Ishikawa (cell line): Measurements from ENCODE around the gene NCOR2.

Experiments
- CEBPB ChIP-seq: IDR thresholded peaks from 2 replicates; pipeline ENCODE4 v1.6.1; 2012
- CREB1 ChIP-seq: IDR thresholded peaks from 2 replicates; pipeline ENCODE4 v1.6.1; 2012; ENCODE audit warnings: low read depth
- EGR1 ChIP-seq: IDR thresholded peaks from 2 replicates; pipeline ENCODE4 v1.6.1; 2012
- EP300 ChIP-seq: IDR thresholded peaks from 2 replicates; pipeline ENCODE4 v1.6.1; 2012; ENCODE audit warnings: borderline replicate concordance
- FOXM1 ChIP-seq: IDR thresholded peaks from 2 replicates; pipeline ENCODE4 v1.6.1; 2012; ENCODE audit warnings: low read depth, borderline replicate concordance
- NFIC ChIP-seq: IDR thresholded peaks from 2 replicates; pipeline ENCODE4 v1.6.1; 2012
- RAD21 ChIP-seq: IDR thresholded peaks from 2 replicates; pipeline ENCODE4 v1.6.1; 2012; ENCODE audit warnings: low read depth
- REST ChIP-seq: IDR thresholded peaks from 2 replicates; pipeline ENCODE4 v1.6.1; 2012; ENCODE audit warnings: low read depth, mild to moderate bottlenecking
- TAF1 ChIP-seq: IDR thresholded peaks from 2 replicates; pipeline ENCODE4 v1.6.1; 2012; ENCODE audit warnings: low read depth, mild to moderate bottlenecking
- TCF12 ChIP-seq: IDR thresholded peaks from 2 replicates; pipeline ENCODE4 v1.6.1; 2012; ENCODE audit warnings: low read depth
- TEAD4 ChIP-seq: IDR thresholded peaks from 2 replicates; pipeline ENCODE4 v1.6.1; 2012
- USF1 ChIP-seq: IDR thresholded peaks from 2 replicates; pipeline ENCODE4 v1.6.1; 2012
- YY1 ChIP-seq: IDR thresholded peaks from 2 replicates; pipeline ENCODE4 v1.6.1; 2012; ENCODE audit warnings: low read depth
- ZBTB7A ChIP-seq: IDR thresholded peaks from 2 replicates; pipeline ENCODE4 v1.6.1; 2012; ENCODE audit warnings: low read depth
- TF ChIP-seq, protein P1 (sequence below): IDR thresholded peaks from 2 replicates; pipeline ENCODE4 v1.6.1; 2012

NCOR2 gene

DNA sequence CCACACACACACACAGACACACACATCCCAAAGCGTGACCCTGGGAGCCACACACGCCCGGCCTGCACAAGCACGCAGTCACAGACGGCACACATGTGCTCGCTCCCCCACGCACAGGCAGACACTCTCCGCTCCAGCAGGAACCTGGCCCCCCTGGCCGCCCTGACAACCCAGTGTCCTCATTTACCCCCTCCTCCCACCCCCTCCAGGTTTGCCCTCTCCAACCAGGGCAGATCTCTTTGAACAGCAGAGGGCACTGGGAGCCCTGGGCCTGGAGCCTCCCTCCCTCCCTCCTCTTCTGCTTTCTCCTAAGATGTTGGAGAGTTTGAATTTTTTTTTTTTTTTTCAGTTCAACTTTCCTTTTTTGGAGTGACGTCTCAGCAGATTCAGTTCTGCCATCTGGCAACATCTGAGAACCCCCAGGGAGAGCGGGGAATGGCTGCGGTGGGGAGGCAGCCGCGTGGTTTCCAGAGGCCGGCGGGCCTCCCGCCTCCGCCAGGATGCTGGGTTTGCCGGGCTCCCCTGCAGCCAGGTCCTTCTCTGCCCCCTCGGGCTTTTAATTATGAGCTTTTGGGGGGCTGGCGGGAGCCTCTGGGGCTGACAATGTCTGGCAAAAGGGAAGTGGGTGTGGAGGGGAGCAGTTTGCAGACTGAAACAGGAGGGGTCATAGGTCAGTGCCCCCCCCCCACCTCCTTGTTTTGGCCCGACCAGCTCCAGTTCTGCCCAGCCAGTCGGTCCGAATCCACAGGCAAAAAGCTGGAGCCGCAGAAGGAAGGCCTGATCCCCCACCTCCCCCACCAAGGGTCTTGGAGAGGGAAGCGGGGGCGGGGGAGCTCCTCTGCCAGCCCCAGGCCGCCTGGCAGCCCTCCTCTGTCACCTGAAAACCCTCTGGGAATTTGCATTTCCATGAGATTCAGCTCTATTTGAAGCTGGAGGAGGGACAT, 1.3 kb upstream of the NCOR2 start:
- TF ChIP-seq TAF1 (no peak), TEAD4 (peak; percentile 15; the same call in 1 of the 2 replicates), NFIC (peak; percentile 72), RAD21 (peak; percentile 78), FOXM1 (no peak), CEBPB (no peak), USF1 (no peak), EGR1 (no peak), CREB1 (no peak), YY1 (peak; percentile 81), REST (no peak), TCF12 (peak; percentile 68), ZBTB7A (peak; percentile 14; the same call in 1 of the 2 replicates), EP300 (peak; percentile 44; the same call in 1 of the 2 replicates)
- TF ChIP-seq, protein P1, sequence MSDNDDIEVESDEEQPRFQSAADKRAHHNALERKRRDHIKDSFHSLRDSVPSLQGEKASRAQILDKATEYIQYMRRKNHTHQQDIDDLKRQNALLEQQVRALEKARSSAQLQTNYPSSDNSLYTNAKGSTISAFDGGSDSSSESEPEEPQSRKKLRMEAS: peak; percentile 81

DNA sequence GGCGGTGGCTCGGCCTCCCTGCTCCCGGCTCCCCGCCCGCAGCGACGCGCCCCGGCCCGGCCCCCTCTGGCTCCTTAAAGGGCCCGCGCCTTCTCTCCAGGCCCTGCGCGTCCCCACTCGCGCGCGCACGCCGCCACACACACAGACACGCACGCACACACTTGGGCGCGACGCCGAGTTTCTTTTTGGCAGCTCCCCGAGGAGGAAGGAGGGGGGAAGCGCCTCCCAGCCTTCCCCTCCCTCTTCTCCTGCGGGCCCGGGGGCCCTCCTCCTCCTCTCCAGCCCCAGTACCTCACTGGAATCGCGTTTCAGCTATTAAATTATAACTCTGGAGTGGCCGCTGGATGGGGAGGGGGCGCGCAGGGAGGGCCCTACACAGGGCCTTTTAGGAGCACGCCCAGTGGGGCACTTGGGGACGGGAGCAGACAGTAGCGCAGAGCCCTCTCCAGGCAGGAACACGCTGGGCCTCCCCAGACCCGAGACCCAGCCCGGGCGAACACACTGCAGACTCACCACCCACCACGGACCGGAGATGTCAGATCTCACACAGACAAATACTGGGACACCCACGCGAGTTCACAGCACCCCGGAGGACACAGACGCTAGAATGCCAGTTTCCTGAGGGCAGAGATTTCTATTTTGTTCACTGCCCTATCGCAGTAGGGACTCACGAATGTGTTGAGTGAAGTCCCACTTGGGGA, 411 bp upstream of the NCOR2 start:
- TF ChIP-seq ZBTB7A (peak; percentile 81), NFIC (peak; percentile 87), REST (no peak), TCF12 (peak; percentile 71; the same call in 1 of the 2 replicates), EGR1 (no peak), RAD21 (peak; percentile 31; the same call in 1 of the 2 replicates), CREB1 (no peak), EP300 (peak; percentile 69; the same call in 1 of the 2 replicates), TAF1 (no peak), USF1 (no peak), YY1 (0 out of 2 replicates have a peak, but pooled peaks have one; percentile 12), CEBPB (no peak), TEAD4 (peak; percentile 44), FOXM1 (no peak)
- TF ChIP-seq, protein P1: peak; percentile 80

DNA sequence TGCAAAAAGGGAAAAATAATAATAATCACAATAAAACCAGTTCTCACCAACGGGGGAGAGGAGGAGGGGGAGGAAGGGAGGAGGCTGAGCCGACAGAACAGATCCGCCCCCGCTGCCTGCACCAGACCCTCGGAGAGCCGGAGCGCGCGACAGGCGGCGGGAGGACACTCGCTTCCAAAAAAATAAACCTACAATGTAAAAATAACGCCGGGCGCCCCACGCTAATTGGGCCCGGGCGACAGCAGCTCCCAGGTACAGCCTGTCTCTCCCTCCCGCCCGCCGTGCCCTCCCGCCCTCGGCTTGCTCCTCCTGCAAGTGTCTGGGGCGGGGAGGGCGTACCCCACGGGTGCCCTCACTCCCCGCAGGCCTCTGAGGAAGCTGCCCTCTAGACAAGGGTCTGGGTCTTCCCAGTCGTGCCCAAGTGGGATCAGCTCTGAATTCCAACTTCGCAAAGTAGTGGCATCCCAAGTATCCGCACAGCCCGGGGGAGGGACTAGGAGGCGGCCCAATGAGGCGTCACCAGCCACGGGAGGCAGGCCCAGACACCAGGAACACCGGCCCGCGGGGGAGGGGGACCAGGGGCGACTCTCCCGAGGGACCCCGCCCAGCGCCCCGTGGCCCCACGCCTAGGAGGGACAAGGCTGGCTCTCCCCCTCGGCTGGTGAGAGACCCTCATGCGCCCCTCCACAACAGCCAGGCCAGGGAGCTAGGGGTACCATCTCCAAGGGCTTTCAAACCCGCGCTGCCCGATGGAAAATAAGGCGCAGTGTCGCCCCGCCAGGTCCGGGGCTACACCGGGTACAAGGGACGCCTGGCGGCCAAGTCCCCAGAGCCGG, 1.0 kb downstream of the NCOR2 start:
- TF ChIP-seq, protein P1: peak; percentile 23; the same call in 1 of the 2 replicates
- TF ChIP-seq NFIC: no peak
- TF ChIP-seq EGR1: 0 out of 2 replicates have a peak, but pooled peaks have one; percentile 5
- no peak for TF ChIP-seq USF1
- TF ChIP-seq CEBPB: no peak
- TF ChIP-seq RAD21: no peak
- TF ChIP-seq YY1: no peak
- TF ChIP-seq TAF1: no peak
- no peak for TF ChIP-seq CREB1
- TF ChIP-seq REST: no peak
- TF ChIP-seq TEAD4: peak; percentile 75
- TF ChIP-seq EP300: peak; percentile 14; the same call in 1 of the 2 replicates
- no peak for TF ChIP-seq FOXM1
- TF ChIP-seq TCF12: no peak
- peak; percentile 98 for TF ChIP-seq ZBTB7A
